Measurements from ENCODE around the gene LYPLAL1. TPM values are rescaled to one million over a fixed set of nuclear protein-coding genes. Genes with fewer than 3 reads are reported as not detected.

The LYPLAL1 gene
- total RNA-seq, 1 experiment from 2014 or later, result 40.0 TPM

DNA sequence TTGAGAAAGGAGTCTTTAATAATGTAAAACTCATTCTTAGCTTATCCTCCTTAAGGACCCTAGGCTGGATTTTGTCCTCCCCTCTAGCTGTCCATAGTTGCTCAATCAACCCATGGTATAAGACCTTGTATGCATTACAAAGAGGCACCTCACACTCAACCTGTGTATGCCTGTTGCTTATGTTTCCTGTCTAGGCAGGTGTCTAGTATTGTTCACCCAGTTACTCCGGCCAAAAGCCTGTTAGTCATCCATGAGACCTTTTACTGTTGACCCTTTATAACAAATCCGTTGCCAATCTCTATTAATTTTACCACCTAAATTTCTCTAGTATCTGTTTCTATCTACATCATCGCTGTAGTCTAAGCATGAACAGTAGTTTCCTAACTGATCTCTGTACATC is 3.7 kb downstream of the LYPLAL1 start (continued):
- no peak for TF ChIP-seq ELF1 (IDR thresholded peaks at IDR 0.05; ENCODE audit: borderline replicate concordance, low read depth)
- TF ChIP-seq POLR2AphosphoS5 (IDR thresholded peaks at IDR 0.05; ENCODE audit: low read depth, low read length), result no peak
- TF ChIP-seq, protein P1, sequence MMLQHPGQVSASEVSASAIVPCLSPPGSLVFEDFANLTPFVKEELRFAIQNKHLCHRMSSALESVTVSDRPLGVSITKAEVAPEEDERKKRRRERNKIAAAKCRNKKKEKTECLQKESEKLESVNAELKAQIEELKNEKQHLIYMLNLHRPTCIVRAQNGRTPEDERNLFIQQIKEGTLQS (IDR thresholded peaks at IDR 0.05), result no peak
- no peak for TF ChIP-seq CEBPB (IDR thresholded peaks at IDR 0.05; ENCODE audit: low read depth)
- no peak for TF ChIP-seq ZFX (IDR thresholded peaks at IDR 0.05)
- no peak for TF ChIP-seq SRF (IDR thresholded peaks at IDR 0.05; ENCODE audit: low read depth)
- TF ChIP-seq SIN3A (IDR thresholded peaks at IDR 0.05; ENCODE audit: low read depth), result no peak
- TF ChIP-seq YY1 (IDR thresholded peaks at IDR 0.05; ENCODE audit: extremely low read depth, insufficient replicate concordance, low read depth, low read length), result no peak
- no peak for TF ChIP-seq EZH2 (IDR thresholded peaks at IDR 0.05)

DNA sequence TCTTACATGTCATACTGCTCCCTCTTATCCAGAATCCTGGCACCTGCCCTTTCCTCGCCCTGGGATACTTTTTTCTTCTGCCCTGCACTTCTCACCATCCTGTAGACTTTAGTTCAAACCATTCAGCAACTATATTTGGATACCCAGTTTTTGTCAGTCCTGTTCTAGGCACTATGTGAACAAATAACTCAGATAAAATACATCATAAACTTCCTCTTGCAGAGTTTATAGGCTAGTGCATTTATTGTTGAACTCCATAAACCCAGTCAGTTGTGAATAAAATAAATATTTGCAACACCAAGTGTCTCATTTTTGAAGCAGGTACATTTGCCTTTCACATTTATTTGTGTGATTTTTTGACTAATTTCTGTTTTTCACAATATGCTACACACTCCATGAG is 4.3 kb downstream of the LYPLAL1 start:
- intact Hi-C loops (cut with micrococcal nuclease), result no loop called here
- Histone ChIP-seq H3K4me1 (ENCODE audit: control insufficient read depth in 1 of 2, insufficient read depth in 2 of 2, low read length in 2 of 2) (peaks cover 12 to 15% of the 10 kb centered on the region in 2 experiments), H3K4me3 (replicated peaks in 1 of 2; ENCODE audit: low read depth in 1 of 2, low read length in 2 of 2) (no peak overlapping the region), H3K36me3 (ENCODE audit: control insufficient read depth in 1 of 2, insufficient read depth in 2 of 2, low read length in 2 of 2) (peaks cover 3% of the 10 kb centered on the region in 2 experiments; a peak in 2 of 4 replicates), H3K27ac (ENCODE audit: low read depth, low read length) (no peak overlapping the region), H2AFZ (ENCODE audit: low read depth, low read length, poor library complexity, severe bottlenecking) (no peak overlapping the region), H3K4me2 (ENCODE audit: low read length) (no peak overlapping the region), H3K79me2 (ENCODE audit: insufficient read depth, low read length) (peaks cover 52% of the 10 kb centered on the region), H3K9me3 (ENCODE audit: control insufficient read depth in 1 of 2, insufficient read depth in 1 of 2, low read depth in 1 of 2, low read length in 2 of 2) (no peaks in the 10 kb centered on the region), H3K9ac (ENCODE audit: low read length) (no peak overlapping the region), H3K9me2 (ENCODE audit: insufficient read depth) (no peaks in the 10 kb centered on the region), H4K20me1 (ENCODE audit: insufficient read depth) (no peaks in the 10 kb centered on the region), H3K27me3 (ENCODE audit: insufficient read depth, low read length) (no peaks in the 10 kb centered on the region)
- ChIA-PET RAD21 (ENCODE audit: low non-redundant PET in 1 of 2, low total read pairs in 2 of 2, uncharacterized antibody in 2 of 2, unreplicated experiment in 2 of 2) (no interaction called here), POLR2A (no interaction called here), CTCF (no interaction called here)
- no peak for TF ChIP-seq SRF (IDR thresholded peaks at IDR 0.05; ENCODE audit: low read depth)
- TF ChIP-seq, protein P2, sequence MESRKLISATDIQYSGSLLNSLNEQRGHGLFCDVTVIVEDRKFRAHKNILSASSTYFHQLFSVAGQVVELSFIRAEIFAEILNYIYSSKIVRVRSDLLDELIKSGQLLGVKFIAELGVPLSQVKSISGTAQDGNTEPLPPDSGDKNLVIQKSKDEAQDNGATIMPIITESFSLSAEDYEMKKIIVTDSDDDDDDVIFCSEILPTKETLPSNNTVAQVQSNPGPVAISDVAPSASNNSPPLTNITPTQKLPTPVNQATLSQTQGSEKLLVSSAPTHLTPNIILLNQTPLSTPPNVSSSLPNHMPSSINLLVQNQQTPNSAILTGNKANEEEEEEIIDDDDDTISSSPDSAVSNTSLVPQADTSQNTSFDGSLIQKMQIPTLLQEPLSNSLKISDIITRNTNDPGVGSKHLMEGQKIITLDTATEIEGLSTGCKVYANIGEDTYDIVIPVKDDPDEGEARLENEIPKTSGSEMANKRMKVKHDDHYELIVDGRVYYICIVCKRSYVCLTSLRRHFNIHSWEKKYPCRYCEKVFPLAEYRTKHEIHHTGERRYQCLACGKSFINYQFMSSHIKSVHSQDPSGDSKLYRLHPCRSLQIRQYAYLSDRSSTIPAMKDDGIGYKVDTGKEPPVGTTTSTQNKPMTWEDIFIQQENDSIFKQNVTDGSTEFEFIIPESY (IDR thresholded peaks at IDR 0.05; ENCODE audit: extremely low read depth, insufficient replicate concordance, low read length), result no peak
- no peak for TF ChIP-seq JUND (IDR thresholded peaks at IDR 0.05)
- TF ChIP-seq ZNF274 (IDR thresholded peaks at IDR 0.05; ENCODE audit: low read depth, low read length), result no peak
- no peak for ATAC-seq
- no peak for DNase-seq (ENCODE audit: low read depth, low spot score)
- no TSS peak for BruUV-seq (replicated peaks)
